Skeletal muscle tissue (tissue), 4 donors: Measurements from ENCODE around the gene BSN. TPM values are rescaled to one million over a fixed set of nuclear protein-coding genes. Genes with fewer than 3 reads are reported as not detected.

Source experiments
- H3K27ac ChIP-seq: one replicate; pipeline ENCODE4 v1.7.0; 2013; ENCODE audit warnings: mild to moderate bottlenecking, low read depth, low read length, inconsistent platforms
- H3K27me3 ChIP-seq, 3 donors: one replicate each; pipeline ENCODE4 v1.7.0; 2013; ENCODE audit warnings: low read length in 3 of 3; ENCODE audit not compliant: control insufficient read depth in 3 of 3, insufficient read depth in 3 of 3
- H3K36me3 ChIP-seq, 3 donors: one replicate each; pipeline ENCODE4 v1.7.0; 2013; ENCODE audit warnings: low read length in 3 of 3; ENCODE audit not compliant: control insufficient read depth in 3 of 3, insufficient read depth in 3 of 3
- H3K4me1 ChIP-seq, 3 donors: one replicate each; pipeline ENCODE4 v1.7.0; 2013; ENCODE audit warnings: low read length in 3 of 3, mild to moderate bottlenecking in 3 of 3; ENCODE audit not compliant: control insufficient read depth in 3 of 3, insufficient read depth in 3 of 3
- H3K4me3 ChIP-seq, 3 donors: one replicate each; pipeline ENCODE4 v1.7.0; 2013; ENCODE audit warnings: low read length in 3 of 3
- H3K9ac ChIP-seq, 3 donors: one replicate each; pipeline ENCODE4 v1.7.0; 2013; ENCODE audit warnings: low read length in 3 of 3, mild to moderate bottlenecking in 3 of 3, moderate library complexity in 2 of 3, low read depth in 1 of 3
- H3K9me3 ChIP-seq, 3 donors: one replicate each; pipeline ENCODE4 v1.7.0; 2013; ENCODE audit warnings: low read length in 3 of 3; ENCODE audit not compliant: control insufficient read depth in 3 of 3
- total RNA-seq: library from RNA; depleted of rRNA; stranded (reverse); fragments of >200 nt; gene quantifications from one replicate; pipeline ENCODE4 v1.2.3, GENCODE V29; 2014
- donor health status: Osteomylitis.

The BSN gene
- total RNA-seq, 1 donor from 2014 or later, result under 0.01 TPM

DNA sequence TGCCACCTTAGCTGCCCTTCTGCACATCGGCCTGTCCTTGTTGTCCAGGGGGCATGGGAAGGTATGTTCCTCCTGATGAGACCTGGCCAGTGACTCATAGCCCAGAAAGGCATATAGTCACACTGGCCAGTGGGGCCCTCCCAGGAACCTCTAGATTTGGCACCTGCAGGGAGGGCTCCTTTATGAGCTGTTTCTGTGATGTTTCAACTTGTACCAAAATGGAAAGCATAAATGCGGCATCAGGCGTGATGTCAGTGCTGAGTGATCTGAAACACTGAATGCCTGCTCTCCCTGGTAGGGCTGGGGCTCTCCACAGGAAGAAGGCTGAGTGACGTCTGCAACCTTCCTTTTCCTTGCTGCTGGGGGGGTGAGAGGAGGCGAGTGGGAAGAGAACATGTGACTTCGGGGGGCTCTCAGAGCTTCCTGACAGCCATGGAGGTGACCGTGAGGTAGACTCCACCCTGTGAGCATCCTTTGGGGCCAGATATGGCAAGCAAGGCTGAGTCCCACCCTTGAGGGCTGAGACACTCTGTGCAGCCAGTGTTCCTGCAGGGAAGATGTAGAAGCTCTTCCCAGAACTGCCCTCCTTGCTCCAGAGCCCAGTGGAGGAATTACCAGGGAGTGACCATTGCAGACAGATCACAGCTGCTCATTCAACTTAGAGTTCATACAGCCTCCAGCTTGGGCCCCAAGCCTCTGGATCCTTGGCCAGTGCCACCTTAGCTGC lies 82.8 kb downstream of the BSN start:
- Histone ChIP-seq H3K9ac (no peak overlapping the region), H3K9me3 (no peaks in the 10 kb centered on the region), H3K4me1 (peaks cover 0 to 3% (median 1%) of the 10 kb centered on the region in 3 donors), H3K4me3 (no peak overlapping the region), H3K27me3 (no peaks in the 10 kb centered on the region), H3K36me3 (no peaks in the 10 kb centered on the region), H3K27ac (no peak overlapping the region)

DNA sequence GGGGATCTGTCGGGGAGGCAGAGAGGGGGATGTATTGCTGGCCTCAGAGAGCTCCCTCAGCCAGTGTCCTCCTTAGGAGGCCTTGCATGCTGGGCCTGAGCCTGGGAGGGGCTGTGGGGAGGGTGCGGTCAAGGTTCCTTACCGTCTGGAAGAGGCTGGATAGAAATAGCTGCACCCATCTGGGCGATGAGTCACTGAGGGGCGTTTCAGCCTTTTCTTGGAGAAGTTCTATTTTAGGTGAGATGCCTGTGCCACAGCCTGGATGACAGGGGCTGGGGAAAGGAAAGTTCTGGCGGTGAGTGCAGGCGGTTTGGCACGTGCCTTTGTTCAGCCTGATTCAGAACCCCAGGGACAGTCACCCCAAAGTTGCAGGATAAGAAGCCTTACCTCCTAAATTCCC lies 84.2 kb downstream of the BSN start:
- no peaks in the 10 kb centered on the region for H3K36me3 ChIP-seq
- H3K4me3 ChIP-seq, result no peak overlapping the region
- no peak overlapping the region for H3K27ac ChIP-seq
- no peaks in the 10 kb centered on the region for H3K27me3 ChIP-seq
- H3K9ac ChIP-seq, result no peak overlapping the region
- no peaks in the 10 kb centered on the region for H3K9me3 ChIP-seq
- peaks cover 3 to 11% (median 10%) of the 10 kb centered on the region in 3 donors for H3K4me1 ChIP-seq

DNA sequence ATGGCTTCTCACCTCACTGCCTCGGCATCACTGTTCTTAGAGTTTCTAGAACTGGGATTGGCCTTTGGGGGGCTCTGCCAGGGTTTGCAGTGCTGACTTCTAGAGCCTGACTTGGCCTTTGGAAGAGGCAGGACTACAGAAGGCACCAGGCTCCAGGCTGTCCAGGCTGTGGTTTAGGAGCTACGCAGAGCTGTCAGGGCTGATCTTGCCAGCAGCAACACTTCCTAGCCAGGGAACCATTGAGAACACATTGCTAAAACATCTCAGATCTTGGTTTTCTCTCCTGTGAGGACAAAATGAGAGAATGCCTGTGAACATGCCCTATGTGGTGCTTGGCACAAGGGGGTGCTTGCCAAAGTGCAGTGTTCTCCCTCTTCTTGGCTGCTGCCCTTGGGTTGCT lies 85.3 kb downstream of the BSN start:
- Histone ChIP-seq H3K9me3 (no peaks in the 10 kb centered on the region), H3K36me3 (no peaks in the 10 kb centered on the region), H3K9ac (no peak overlapping the region), H3K4me3 (no peak overlapping the region), H3K27me3 (no peaks in the 10 kb centered on the region), H3K4me1 (peaks cover 3 to 14% (median 11%) of the 10 kb centered on the region in 3 donors), H3K27ac (no peak overlapping the region)

DNA sequence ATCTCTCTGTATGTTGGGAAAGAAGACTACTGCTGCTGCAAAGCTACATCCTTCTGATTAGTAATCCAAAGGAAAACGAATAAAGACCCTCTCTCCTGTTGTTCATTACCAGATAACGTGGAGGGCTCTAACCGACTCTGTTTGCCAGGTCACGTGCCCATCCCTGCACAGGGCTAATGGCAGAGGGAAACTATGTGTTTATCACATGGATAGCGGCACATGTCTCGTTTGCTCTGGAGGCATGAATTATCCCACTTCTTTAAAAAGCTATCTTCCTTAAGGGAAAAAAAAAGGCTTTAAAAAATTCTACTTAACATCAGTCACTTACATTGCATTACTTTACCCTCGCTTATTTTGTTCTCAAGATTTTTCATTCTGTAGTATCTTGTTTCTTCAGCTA lies 87.0 kb downstream of the BSN start:
- Histone ChIP-seq H3K27ac (no peak overlapping the region), H3K9ac (no peak overlapping the region), H3K4me3 (no peak overlapping the region), H3K36me3 (no peaks in the 10 kb centered on the region), H3K4me1 (peaks cover 10 to 24% (median 15%) of the 10 kb centered on the region in 3 donors), H3K9me3 (no peaks in the 10 kb centered on the region), H3K27me3 (no peaks in the 10 kb centered on the region)

DNA sequence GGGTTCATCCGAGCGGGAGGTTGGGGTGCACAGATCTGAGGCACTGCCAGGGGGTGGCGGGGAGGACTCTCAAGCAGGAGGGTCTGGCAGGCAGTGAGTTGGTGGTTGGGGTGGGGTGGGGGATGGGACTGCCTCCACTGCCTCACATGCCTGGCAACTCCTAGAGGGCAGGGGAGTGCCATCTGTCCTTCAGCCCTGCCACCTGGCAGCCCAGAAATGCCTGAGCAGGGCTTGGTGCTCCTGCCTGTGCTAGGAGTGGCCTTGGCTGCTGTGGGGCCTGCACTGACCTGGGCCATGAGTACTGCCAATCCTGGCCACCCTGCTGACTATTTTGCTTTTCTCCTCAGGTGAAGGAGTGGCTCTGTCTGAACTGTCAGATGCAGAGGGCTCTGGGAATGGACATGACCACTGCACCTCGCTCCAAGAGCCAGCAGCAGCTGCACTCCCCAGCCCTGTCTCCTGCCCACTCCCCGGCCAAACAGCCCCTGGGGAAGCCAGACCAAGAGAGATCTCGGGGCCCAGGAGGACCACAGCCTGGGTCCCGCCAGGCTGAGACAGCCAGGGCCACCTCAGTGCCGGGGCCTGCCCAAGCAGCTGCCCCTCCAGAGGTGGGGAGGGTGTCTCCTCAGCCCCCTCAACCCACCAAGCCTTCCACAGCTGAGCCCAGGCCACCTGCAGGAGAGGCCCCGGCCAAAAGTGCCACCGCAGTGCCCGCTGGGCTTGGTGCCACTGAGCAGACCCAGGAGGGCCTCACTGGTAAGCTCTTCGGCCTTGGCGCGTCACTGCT lies 87.8 kb downstream of the BSN start:
- H3K36me3 ChIP-seq, result no peaks in the 10 kb centered on the region
- no peak overlapping the region for H3K27ac ChIP-seq
- H3K4me1 ChIP-seq, result peaks cover 18 to 32% (median 22%) of the 10 kb centered on the region in 3 donors
- H3K9ac ChIP-seq, result no peak overlapping the region
- no peaks in the 10 kb centered on the region for H3K27me3 ChIP-seq
- H3K9me3 ChIP-seq, result no peaks in the 10 kb centered on the region
- H3K4me3 ChIP-seq, result no peak overlapping the region

DNA sequence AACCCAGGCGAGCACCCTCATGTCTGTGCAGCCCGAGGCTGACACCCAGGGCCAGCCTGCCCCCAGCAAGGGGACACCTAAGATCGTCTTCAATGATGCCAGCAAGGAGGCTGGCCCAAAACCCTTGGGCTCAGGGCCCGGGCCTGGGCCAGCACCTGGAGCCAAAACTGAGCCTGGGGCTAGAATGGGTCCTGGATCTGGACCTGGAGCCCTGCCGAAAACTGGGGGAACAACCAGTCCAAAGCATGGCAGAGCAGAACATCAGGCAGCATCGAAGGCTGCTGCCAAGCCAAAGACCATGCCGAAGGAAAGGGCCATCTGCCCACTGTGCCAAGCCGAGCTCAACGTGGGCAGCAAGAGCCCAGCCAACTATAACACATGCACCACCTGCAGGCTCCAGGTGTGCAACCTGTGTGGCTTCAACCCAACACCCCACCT lies 88.5 kb downstream of the BSN start:
- no peak overlapping the region for H3K4me3 ChIP-seq
- H3K9ac ChIP-seq, result no peak overlapping the region
- H3K27me3 ChIP-seq, result no peaks in the 10 kb centered on the region
- H3K4me1 ChIP-seq, result peaks cover 23 to 39% (median 28%) of the 10 kb centered on the region in 3 donors
- no peaks in the 10 kb centered on the region for H3K9me3 ChIP-seq
- no peaks in the 10 kb centered on the region for H3K36me3 ChIP-seq
- no peak overlapping the region for H3K27ac ChIP-seq

- Histone ChIP-seq H3K27ac (no peak overlapping the region), H3K27me3 (no peaks in the 10 kb centered on the region), H3K36me3 (no peaks in the 10 kb centered on the region), H3K4me3 (no peak overlapping the region), H3K4me1 (peaks cover 41 to 58% (median 42%) of the 10 kb centered on the region in 3 donors), H3K9ac (no peak overlapping the region), H3K9me3 (no peaks in the 10 kb centered on the region)
Measured at GRCh38 chr3:49644684-49645083, 90.4 kb downstream of the BSN start.

- Histone ChIP-seq H3K4me1 (peaks cover 42 to 62% (median 43%) of the 10 kb centered on the region in 3 donors), H3K27me3 (no peaks in the 10 kb centered on the region), H3K27ac (no peak overlapping the region), H3K9ac (no peak overlapping the region), H3K9me3 (no peaks in the 10 kb centered on the region), H3K4me3 (no peak overlapping the region), H3K36me3 (no peaks in the 10 kb centered on the region)
Measured at GRCh38 chr3:49646236-49646635, 92.0 kb downstream of the BSN start.

DNA sequence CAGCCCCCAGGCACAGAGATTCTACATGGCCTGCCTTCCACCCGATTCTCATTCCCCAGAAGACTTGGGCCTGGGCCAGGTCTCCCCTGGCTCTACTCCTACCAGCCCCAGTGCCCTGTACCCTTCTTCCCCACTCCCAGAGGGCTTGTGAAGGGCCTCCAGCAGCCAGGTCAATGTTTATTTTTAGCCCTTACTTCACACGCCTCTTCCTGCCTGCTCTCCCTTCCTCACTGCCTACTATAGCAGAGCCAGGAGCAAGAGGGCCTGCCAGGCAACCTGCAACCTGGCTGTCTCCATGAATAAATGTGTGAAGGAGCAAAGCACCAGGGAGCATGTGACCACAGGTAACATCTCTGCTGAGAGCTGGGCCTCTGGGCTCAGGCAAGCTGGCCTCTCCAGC lies 93.5 kb downstream of the BSN start:
- Histone ChIP-seq H3K36me3 (no peaks in the 10 kb centered on the region), H3K9me3 (no peaks in the 10 kb centered on the region), H3K27ac (peak overlapping the region; percentile 84), H3K4me1 (peaks cover 34 to 56% (median 43%) of the 10 kb centered on the region in 3 donors), H3K9ac (peak overlapping the region; percentile 28 to 65 (median 58)), H3K4me3 (peak overlapping the region in 1 of 3 donors; percentile 17), H3K27me3 (no peaks in the 10 kb centered on the region)
